GM12865 (cell line): ENCODE results near the gene HIKESHI.

Experiments used
- DNase-seq: peaks from one replicate; pipeline ENCODE4 v3.0.0; 2010; ENCODE audit warnings: low read depth
- H3K4me3 ChIP-seq: 2 replicates; pipeline ENCODE4 v1.5.1; 2011; ENCODE audit warnings: mild to moderate bottlenecking, low read depth, low read length, control low read depth
- TF ChIP-seq, protein P1 (sequence below): IDR thresholded peaks from 2 replicates; pipeline ENCODE4 v1.5.1; 2011; ENCODE audit warnings: low read length, control low read depth, low read depth, inconsistent platforms; ENCODE audit not compliant: insufficient read depth; ENCODE audit errors: missing control alignments

Gene HIKESHI

DNA sequence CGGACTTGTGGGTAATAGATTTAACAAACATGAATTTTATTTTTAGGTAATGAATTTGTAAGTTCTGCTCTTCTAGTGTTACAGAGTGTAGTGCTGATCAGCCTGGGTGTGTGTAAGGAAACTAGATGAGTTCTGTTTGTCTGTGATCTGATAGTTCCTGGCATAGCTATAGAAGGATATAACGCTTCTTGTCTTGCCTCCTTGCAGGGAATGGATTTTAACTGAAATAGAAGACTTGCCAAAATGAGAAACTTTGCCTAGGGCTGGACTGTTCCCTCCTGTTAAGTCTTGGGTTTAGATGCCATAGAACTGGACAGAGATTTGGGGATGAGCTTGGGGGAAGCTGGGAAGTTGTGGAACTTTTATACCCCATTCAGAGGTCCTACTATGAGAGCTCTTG is 84.2 kb downstream of the HIKESHI start:
- TF ChIP-seq, protein P1, sequence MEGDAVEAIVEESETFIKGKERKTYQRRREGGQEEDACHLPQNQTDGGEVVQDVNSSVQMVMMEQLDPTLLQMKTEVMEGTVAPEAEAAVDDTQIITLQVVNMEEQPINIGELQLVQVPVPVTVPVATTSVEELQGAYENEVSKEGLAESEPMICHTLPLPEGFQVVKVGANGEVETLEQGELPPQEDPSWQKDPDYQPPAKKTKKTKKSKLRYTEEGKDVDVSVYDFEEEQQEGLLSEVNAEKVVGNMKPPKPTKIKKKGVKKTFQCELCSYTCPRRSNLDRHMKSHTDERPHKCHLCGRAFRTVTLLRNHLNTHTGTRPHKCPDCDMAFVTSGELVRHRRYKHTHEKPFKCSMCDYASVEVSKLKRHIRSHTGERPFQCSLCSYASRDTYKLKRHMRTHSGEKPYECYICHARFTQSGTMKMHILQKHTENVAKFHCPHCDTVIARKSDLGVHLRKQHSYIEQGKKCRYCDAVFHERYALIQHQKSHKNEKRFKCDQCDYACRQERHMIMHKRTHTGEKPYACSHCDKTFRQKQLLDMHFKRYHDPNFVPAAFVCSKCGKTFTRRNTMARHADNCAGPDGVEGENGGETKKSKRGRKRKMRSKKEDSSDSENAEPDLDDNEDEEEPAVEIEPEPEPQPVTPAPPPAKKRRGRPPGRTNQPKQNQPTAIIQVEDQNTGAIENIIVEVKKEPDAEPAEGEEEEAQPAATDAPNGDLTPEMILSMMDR, result no peak
- DNase-seq, result no peak
- H3K4me3 ChIP-seq, result no peak overlapping the region

DNA sequence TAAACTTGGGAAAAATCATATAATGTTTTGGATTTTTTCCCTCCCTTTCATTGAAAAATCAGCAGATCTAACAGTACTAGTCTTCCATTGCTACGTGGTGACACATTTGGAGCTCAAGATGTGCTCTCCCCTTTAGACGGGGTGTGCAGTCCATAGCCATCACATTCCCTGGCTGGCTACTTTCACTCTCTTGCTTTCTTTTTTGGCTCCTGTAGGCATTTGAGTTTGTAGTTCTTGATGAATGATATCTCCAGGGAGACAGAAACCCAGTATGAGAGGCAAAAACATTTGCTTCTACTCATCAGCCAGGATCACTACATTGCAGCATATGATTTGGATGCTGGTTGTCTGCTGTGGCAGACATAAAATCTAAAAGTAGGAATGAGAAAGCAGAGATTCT is 84.7 kb downstream of the HIKESHI start:
- no peak for DNase-seq
- no peak overlapping the region for H3K4me3 ChIP-seq
- TF ChIP-seq, protein P1, result no peak

DNA sequence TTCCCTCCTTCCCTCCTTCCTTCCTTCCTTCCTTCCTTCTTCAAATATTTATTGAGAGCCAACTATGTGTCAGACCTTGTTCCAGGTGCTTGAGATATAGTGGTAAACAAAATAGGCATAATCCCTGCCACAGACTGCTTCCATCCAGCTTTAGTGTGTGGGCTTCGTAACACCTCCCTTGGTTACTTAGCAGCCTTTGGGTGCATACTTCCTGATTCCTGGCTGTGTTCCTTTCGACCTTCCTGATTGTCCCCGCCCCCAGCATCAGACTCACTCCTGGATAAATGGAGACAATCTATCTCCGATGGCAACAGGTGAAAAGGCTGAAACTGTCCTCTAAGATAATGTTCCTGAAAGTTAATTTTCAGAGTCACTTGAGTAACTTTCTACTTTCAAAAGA is 86.2 kb downstream of the HIKESHI start:
- DNase-seq, result no peak
- no peak overlapping the region for H3K4me3 ChIP-seq

DNA sequence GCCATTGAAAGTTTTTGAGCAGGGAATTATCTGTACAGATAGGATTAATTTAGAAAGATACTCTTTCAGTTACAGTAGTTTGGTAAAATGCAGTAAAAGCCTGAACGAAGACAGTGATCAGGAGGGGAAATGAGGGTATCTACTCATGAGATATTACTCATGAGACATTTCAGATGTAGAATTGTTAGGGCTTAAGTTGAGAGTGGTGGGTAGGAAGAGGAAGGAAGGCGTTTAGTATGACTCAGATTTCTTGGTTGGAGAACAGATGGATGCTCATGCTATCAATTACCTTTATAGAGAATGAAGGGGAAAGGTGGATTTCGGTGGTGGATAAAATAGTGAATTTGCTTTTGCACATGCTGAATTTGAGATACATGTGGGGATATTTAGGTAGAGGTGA is 88.4 kb downstream of the HIKESHI start:
- no peak for DNase-seq
- no peak overlapping the region for H3K4me3 ChIP-seq
- TF ChIP-seq, protein P1, result no peak

More for the DNA sequence above, 86.2 kb downstream of the HIKESHI start:
- TF ChIP-seq, protein P1, result no peak

DNA sequence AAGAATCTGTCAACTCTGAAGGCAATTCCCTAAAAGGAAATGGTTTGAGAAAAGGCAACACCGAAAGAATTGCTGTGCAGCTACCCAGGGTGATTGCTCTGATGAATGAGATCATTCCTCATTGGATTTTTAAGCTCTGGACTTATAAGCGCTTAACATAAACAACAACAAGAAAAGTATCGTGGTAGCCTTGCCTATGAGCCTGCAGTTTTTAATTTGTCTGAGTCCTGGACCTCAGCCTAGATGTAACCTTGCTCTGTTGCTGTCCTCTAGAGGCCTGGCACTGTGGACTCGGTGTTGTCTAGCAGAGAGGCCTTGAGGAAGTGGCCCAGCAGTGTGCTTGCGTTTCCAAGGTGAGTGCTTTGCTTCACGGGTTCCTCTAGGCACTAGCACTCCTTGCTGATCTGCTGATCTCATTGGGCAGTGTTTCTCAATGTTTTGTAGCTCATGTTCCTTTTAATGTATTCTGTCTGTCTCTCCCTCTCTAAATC is 93.1 kb downstream of the HIKESHI start:
- no peak overlapping the region for H3K4me3 ChIP-seq
- DNase-seq, result no peak
- TF ChIP-seq, protein P1, result no peak
